ENCODE results near the gene RGS12.

GRCh38 chr4:3302786-3303564, 10.2 kb downstream of the RGS12 start:
- TF ChIP-seq CTCF (conservative IDR thresholded peaks at IDR 0.05; ENCODE audit: low read length) (no peak), EZH2phosphoT487 (IDR thresholded peaks at IDR 0.05; ENCODE audit: borderline replicate concordance, low read depth, low read length) (no peak)
